Astrocyte of the spinal cord (primary cell): ENCODE data around the gene DYNLT1.
"Not testable (repeated sequence)": the region's sequence is repeated elsewhere in the genome, so short reads cannot be mapped to it uniquely, and the experiment has no call there.

Experiments used
- DNase-seq: peaks from one replicate; pipeline ENCODE4 v3.0.0; 2011; ENCODE audit warnings: low read depth, low spot score
- H3K4me3 ChIP-seq: 2 replicates; pipeline ENCODE4 v1.5.1; 2011; ENCODE audit warnings: low read depth, mild to moderate bottlenecking, low read length, moderate library complexity
- CTCF ChIP-seq: IDR thresholded peaks from 2 replicates; pipeline ENCODE4 v1.5.1; 2012; ENCODE audit warnings: low read depth, mild to moderate bottlenecking, low read length, inconsistent platforms
- in situ Hi-C: cut with HindIII; loops from 2 replicates; pipeline ENCODE4 v1.10.0; 2017; ENCODE audit warnings: low sequenced_read_pairs

DYNLT1 gene

GRCh38 chr6:158662954-158663624 is 18.5 kb upstream of the DYNLT1 start:
- peak overlapping the region; percentile 2 for H3K4me3 ChIP-seq
- peak; percentile 78 for DNase-seq
- TF ChIP-seq CTCF = no peak
- in situ Hi-C loops = no loop called here

- in situ Hi-C loops = no loop called here
- no peak for TF ChIP-seq CTCF
- H3K4me3 ChIP-seq = no peak overlapping the region
- DNase-seq = no peak
Observed at GRCh38 chr6:158662607-158662953, 18.0 kb upstream of the DYNLT1 start.

GRCh38 chr6:158661156-158661685 is 16.7 kb upstream of the DYNLT1 start:
- in situ Hi-C loops = no loop called here
- no peak for TF ChIP-seq CTCF
- H3K4me3 ChIP-seq = no peak overlapping the region
- DNase-seq = no peak

GRCh38 chr6:158660333-158660754 is 15.8 kb upstream of the DYNLT1 start:
- H3K4me3 ChIP-seq = no peak overlapping the region
- in situ Hi-C loops = no loop called here
- DNase-seq = no peak
- TF ChIP-seq CTCF = peak; percentile 64

- DNase-seq, in situ Hi-C loops, H3K4me3 ChIP-seq: not testable (repeated sequence)
Observed at GRCh38 chr6:158656986-158657385, 12.4 kb upstream of the DYNLT1 start.

GRCh38 chr6:158655569-158656450 is 11.3 kb upstream of the DYNLT1 start:
- TF ChIP-seq CTCF = no peak
- no peak overlapping the region for H3K4me3 ChIP-seq
- no peak for DNase-seq
- in situ Hi-C loops = no loop called here
